HG03439 (cell line): ENCODE results near the gene ZNF692.
"Not testable (repeated sequence)": the region's sequence is repeated elsewhere in the genome, so short reads cannot be mapped to it uniquely, and the experiment has no call there.

Experiments used
- ATAC-seq: cut with Tn5 transposase; IDR thresholded peaks from one replicate; pipeline ENCODE4 v1.9.1; 2021; ENCODE audit warnings: mild to moderate bottlenecking, moderate library complexity; ENCODE audit not compliant: unreplicated experiment

The ZNF692 gene

DNA sequence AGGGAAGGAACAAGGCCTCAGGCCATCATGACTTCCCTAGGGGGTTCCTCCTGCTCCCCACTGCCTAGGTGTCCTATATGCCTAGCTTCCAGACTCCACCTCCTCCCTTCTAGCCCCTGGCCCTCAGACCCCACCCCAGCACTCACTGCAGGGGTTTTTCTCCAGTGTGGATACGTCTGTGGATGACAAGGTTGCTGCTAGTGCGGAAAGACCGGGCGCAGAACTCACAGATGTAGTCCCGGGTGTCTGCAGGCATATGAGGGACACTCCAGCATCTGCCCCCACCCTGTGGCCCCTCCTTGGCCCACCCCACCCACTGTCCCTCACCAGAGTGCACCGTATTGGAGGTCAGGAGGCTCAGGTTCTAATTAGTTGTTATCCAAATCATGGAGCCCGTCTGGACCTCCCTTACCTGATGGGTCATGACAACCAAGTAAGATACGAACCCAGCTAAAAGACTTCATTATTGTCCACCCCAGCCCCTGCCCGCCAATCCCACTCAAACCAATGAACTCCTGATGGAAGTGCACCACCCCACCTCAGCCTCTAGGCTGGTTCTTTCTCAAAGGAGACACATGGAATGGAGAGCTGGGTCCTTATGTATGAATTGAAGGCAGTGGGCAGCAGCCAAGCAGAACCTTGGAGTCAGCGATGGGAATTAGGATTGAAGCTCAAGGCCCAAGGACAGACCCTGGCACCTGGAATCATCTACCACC lies 8.2 kb downstream of the ZNF692 start:
- no peak for ATAC-seq

DNA sequence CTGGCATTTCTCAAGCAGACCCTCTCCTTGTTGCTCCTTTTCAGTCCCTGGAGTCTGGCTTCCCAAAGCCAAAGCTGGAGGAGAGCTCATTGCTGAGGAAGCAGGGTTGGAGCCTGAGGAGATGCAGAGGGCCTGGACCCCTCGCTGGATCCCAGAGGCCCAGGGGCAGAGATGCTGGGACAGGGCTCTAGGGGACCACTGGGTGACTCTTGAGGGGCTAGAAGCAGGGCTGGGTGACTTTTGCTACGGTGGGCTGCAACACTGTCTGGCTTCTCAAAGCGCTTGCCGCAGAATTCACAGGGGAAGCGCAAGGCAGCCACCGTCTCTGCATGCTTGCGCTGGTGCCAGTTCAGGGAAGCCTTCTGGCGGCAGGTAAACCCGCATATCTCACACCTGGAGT lies 8.8 kb downstream of the ZNF692 start:
- ATAC-seq = no peak

DNA sequence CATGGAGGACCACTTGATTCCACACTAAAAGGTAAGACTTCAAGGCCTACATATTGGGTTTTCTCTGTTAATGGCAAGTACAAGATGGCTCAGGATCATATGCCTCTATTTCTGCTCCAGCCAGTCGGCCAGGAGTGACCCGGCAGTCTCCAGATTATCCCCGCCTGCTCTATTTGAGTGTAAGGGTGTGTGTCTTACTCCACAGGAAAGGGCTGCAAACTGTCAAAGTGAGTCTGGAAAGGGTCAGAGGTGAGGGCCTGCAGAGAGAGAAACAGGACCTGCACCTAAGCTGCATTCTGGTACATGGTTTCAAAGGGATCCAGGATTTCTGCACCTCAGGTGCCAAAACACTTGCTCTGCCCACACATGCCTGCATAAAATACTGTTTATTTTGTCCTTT lies 9.2 kb downstream of the ZNF692 start:
- ATAC-seq = no peak

DNA sequence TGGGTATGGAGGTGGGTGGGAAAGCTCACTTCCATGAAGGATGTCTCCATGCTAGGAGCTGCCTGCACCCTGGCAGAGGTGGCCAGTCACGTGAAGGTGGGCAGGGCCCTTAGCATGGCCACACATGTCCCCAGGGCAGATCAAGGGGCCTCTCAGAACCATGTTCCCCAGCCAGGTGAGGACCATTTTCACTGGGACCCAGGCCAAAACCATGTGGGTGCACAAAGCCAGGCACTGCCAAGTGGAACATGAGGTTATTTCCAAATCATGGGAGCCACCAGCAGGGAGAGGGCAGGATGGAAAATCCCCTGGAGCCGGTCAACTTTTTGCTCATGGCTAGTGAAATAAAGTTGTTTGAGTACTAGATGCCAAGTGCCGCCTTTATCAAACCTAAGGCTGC lies 9.7 kb downstream of the ZNF692 start:
- ATAC-seq = no peak

DNA sequence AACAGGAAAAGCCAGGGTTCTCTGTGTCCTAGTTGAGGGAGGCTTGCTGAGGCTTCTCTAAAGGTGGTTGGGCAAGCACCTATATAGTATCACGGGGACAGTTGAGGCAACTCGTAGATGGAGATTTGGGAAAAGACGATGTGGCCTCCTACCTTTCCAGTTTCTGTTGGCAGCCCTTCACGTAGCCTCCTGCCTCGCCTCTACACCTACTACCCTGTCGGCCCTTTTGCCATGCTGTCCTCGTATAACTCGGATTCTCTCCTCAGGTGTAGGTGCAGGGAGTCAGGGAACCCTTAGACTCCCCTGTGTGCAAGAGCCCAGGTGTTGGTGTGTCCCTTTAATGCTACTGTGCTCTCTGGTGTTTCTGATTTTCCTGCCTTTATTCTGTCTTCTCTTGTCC lies 10.3 kb downstream of the ZNF692 start:
- no peak for ATAC-seq

DNA sequence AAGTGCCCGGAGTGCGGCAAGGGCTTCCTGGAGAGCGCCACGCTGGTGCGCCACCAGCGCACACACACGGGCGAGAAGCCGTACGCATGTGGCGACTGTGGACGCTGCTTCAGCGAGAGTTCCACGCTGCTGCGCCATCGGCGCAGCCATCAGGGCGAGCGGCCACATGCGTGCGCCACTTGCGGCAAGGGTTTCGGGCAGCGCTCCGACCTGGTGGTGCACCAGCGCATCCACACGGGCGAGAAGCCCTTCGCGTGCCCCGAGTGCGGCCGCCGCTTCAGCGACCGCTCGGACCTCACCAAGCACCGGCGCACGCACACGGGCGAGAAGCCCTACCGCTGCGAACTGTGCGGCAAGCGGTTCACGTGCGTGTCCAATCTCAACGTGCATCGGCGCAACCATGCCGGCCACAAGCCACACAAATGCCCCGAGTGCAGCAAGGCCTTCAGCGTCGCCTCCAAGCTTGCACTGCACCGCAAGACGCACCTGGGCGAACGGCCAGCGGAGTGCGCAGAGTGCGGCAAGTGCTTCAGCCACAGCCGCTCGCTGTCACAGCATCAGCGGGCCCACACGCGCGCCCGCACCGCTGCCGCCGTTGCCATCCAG lies 10.8 kb downstream of the ZNF692 start:
- no peak for ATAC-seq

DNA sequence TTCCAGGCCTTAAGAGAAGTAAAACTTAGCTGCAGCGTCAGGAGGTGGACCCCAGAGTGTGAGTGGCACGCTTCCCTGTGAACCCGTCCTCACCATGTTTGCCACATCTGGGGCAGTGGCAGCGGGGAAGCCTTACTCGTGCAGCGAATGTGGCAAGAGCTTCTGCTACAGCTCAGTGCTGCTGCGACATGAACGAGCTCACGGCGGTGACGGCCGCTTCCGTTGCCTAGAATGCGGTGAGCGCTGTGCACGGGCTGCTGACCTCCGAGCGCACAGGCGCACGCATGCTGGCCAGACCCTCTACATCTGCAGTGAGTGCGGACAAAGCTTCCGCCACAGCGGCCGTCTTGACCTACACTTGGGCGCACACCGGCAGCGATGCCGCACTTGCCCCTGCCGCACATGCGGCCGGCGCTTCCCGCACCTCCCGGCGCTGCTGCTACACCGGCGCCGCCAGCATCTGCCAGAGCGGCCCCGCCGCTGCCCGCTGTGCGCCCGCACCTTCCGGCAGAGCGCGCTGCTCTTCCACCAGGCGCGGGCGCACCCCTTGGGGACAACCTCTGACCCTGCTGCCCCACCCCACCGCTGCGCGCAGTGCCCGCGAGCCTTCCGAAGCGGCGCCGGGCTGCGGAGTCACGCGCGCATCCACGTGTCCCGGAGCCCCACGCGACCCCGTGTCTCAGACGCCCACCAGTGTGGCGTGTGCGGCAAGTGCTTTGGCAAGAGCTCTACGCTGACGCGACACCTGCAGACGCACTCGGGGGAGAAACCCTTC lies 11.5 kb downstream of the ZNF692 start:
- ATAC-seq = no peak

DNA sequence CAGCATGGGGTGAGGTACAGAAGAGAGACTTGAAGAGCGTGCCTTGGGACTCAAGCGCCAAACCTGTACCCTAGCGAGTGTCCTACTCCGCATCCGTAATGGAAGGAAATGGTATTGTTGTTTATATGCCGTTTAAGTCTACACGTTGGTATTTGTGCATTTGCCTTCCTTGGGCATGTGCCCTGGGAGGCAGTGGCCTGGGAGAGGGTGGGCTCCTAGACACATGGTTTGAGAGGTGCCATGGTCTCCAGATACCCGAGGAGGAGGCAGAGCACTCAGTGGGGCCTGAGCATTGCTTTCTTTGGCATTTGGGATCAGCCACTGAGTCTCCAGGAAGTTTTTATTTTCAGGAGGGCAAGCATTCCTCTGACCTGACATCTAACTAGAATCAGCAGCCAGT lies 14.4 kb downstream of the ZNF692 start:
- no peak for ATAC-seq

DNA sequence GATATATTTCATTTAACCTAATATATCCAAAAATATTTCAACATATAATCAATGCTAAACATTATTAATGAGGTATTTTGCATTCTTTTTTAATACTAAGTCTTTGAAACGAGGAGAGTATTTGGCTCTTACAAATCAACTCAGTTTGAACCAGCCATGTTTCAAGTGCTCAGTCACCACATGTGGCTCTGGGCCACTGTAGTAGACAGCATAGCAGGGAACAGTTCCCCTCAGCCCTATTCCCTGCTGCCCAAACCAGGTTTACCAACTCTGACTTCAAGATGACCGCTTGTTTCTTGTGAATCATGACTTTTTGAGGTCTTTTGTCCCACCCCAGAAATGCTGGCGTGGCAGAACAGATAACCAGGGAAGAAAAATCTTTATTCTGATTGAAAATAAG lies 15.2 kb downstream of the ZNF692 start:
- ATAC-seq = no peak

DNA sequence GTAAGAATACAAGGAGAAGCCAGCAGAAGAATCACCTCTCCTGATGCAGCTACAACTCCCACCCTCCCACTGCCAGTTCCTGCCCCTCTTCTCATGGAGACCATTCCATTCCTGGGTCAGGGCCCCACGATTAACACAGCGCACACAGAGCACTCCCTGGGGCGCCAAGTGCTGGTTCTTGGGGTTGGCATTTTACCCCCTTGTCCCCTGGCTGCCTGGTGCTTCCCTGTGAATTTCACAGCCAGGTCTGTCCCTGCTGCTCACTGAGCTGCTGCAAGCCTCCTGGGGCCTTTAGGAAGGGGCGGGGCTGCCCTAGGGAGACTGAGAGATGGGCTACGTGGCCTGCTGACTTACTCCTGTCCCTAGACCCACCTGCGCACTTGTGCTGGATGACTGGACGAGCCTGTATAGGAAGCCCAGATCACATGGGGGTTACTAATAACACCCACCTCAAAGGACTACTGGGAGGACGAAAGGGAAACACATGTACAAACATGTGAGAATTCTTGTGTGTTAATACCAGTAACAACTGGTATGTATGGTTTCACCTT lies 16.0 kb downstream of the ZNF692 start:
- peak; percentile 35 for ATAC-seq

DNA sequence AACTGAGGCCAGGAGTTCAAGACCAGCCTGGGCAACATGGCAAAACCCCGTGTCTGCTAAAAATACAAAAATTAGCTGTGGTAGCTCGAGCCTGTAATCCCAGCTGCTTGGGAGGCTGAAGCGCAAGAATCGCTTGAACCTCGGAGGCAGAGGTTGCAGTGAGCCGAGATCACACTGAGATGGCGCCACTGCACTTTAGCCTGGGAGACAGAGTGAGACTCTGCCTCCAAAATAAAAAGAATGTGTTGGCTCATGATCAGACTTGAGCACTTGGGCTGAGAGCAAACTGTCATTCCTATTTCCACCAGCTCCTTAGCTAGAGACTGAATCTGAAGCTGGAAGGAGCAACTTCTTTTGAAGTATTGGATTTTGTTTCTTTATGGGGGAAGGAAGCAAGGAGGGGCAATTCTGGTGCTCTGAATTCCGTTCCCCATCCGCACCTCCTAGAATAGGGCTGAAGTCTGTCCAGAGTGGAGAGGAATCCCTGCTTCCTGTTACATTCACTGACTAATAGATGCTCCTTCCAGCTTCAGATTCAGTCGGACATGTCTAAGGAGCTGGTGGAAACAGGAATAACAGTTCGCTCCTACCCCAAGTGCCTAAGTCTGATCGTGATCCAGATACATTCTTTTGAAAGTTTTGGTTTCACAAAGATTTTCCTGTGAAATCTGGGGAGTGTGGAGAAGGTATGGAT lies 17.0 kb downstream of the ZNF692 start:
- no peak for ATAC-seq

DNA sequence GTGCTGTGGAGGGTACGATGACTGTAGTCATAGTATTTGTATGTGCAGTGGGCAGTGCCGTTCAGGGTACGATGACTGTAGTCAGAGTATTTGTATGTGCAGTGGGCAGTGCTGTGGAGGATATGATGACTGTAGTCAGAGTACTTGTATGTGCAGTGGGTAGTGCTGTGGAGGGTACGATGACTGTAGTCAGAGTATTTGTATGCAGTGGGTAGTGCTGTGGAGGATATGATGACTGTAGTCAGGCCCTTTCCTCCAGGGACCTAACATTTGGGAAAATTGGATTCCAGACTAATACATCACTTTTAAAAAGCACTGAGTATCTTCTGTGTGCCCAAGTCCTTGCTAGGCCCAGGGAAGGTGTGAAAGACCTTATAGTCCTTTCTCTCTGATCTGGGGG lies 17.9 kb downstream of the ZNF692 start:
- ATAC-seq = no peak

DNA sequence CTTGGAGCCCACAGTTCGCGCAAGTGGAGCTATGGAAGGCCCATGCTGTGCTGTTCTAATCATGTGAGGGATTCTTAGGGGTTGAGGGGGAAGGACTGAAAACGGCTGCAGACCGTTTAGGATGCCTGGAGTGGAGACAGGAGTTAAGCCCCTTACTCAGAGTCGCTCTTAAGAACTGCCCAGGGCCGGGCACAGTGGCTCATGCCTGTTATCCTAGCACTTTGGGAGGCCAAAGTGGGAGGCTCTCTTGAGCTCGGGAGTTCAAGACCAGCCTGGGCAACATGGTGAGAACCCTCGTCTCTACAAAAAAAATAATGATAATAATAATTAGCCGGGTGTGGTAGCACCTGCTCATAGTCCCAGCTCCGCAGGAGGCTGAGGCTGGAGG lies 19.7 kb downstream of the ZNF692 start:
- no peak for ATAC-seq

DNA sequence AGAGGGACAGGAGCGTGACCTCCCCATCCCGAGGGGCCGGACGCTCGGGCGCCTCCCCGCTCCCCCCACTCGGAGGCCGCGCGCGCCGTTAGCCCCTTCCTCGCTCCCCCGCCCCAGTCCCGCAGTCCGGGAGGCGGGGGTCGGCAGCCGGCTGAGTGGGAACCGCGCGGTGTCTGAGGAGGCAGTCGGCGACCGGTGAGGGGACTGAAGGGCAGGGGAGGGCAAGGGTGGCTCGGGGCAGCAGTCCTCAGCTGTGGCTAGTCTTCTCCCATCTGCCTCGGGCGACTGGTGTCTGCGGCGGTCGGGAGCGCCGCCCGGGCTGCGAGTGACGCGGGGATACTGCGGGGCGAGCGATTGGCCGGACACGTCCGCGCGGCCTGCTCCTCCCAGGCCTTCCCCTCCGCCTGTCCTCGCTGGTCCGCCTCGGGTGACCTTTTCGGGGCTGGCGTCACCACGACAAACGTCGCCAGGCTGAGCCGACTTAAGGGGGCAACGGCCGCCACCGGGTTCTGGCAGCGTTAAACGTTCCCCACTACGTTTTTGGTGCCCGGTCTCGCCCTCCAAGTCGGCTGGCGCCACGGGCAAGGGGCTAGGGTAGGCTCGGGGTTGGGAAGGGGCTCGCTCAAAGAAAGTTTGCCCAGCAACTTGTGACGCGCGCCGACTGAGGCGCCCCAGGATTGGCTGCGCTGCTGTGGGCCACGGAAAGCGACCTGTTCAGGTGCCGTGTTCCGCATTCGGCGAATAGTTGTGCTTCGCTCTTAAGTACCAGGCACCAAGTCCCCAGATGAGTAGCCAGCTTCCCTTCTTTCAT lies 20.3 kb downstream of the ZNF692 start:
- ATAC-seq = peak; percentile 62

DNA sequence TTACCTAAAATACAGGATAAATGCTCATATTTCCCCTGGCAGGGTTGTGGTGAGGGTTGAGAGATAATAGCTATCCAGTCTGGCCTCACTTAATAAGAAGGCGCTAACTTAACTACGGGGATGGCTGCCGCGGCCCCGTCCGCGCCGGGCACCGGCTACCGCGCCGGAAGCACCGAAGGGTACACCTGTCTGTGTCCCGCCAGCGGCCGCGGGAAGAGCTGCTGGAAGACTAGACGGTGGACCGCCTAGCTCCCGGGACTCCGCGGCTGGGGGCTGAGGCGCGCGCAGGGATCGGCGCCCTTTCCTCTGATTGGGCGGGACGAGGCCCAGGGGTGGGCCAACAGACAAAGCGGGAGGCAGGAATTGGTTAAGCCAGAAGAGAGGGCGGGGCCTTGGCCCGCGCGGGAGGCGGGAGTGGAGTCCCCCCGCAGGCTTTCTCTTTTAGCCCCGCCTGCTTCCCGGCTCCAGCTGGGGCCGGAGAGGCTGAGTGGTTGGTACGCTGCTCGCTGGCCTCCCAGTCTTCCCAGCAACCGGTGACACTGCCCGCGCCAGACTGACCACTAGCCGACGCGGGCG lies 21.0 kb downstream of the ZNF692 start, which contains the start of gene ZNF672:
Gene ZNF672 (plus strand): TSS at position 444 of the 576 bp plus-strand sequence. CDS start 9,051 bp downstream, outside the sequence.
- peak; percentile 84 for ATAC-seq

DNA sequence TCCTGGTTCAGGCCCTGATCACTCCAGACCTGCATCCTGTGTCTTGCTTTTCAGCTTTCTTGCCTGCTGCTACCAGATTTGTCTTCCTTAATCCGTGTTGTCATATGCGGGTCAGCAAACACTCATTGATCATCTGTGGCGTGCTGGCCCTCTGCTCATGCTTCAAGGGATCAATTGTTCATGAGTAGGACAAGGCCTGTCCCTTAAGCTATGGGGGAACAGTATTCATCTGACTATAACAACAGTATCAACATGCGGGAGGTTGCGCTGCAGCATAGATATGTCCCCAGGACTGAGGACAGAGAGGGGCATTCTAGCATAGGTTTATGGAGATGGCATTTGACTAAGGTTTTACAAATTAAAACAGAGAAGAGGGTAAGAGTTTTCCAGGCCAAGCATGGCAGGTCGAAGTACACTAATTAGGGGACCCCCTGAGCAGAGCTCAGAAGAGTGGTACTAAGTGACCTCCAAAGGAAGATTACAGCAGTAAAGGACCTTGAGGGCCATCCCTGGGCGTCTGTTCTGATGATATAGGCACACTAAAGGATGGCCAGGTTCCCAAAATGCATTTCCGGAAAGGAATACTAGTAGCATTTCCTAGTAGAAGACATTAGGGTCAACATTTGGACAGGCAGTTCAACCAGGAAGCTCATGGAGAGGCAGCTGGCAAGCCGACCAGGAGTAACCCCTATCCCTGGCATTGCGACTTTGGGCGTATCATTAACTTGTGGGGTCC lies 21.7 kb downstream of the ZNF692 start:
- no peak for ATAC-seq

DNA sequence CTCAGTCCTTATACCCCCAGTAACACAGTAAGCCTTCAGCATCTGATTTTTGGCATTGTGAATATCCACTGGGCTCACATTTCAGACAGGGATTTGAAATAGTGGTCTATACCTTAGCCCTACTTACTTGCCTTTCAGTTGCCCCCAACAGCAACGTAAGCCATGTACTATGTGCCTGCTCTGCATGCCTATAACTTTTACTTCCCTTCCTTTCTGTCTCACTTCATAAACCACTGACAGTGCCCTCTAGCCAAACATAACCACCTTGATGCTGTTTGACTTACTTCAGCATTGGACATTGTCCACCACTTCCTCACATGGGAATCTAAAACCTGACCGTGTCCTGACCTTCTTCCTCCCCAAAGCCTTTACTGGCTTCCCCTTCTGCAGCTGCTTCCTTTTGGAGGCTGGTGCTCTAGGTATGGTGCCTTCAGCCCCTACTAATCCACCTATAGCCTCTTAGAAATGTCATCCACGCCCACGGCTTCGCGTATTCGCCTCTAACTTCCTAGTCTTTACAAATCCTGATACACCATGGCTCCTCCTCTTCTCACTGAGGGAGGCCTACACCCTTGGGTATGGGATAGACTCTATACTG lies 24.4 kb downstream of the ZNF692 start:
- ATAC-seq = no peak

DNA sequence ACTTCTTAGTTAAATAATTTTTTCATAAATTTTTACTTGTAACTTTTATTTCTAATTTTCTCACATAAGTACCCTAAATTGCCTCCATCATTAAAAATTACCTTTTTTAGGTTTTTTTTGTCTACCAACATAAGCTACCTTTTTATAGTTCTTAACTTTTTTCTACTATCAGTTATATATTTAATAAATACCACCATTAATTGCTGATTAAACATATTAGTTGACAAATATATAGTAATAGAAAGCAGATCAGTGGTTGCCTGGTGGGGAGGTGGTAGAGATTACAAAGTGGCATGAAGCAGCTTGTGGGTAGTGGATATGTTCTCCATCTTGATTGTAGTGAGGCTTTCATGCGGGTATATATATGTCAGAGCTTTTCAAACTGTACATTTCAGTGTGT lies 27.0 kb downstream of the ZNF692 start:
- ATAC-seq = no peak

DNA sequence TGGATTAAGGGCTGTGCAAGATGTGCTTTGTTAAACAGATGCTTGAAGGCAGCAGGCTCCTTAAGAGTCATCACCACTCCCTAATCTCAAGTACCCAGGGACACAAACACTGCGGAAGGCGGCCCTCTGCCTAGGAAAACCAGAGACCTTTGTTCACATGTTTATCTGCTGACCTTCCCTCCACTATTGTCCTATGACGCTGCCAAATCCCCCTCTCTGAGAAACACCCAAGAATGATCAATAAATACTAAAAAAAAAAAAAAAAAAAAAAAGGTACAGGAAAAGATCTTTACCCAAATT lies 28.2 kb downstream of the ZNF692 start:
- not testable (repeated sequence) for ATAC-seq
